GF-D8 (cell line): Measurements from ENCODE around the gene TMEM61.
A peak's percentile ranks its signal among the peaks of the same experiment; 100 is the strongest.
"Not testable (repeated sequence)": the region's sequence is repeated elsewhere in the genome, so short reads cannot be mapped to it uniquely, and the experiment has no call there.

Source experiments
- DNase-seq: peaks from one replicate; lab custom pipeline; 2025; lab: John Stamatoyannopoulos, UW

Gene TMEM61

GRCh38 chr1:54980528-54981241, at the start of gene TMEM61:
Gene TMEM61, plus strand, starts transcription at chr1:54980628. Its CDS starts 438 bp downstream, at chr1:54981066.
- DNase-seq: no peak

GRCh38 chr1:54931275-54931840, 49.1 kb upstream of the TMEM61 start:
- no peak for DNase-seq

GRCh38 chr1:54934081-54934480, 46.3 kb upstream of the TMEM61 start:
- not testable (repeated sequence) for DNase-seq

GRCh38 chr1:54934869-54935268, 45.6 kb upstream of the TMEM61 start:
- no peak for DNase-seq

- no peak for DNase-seq
These were observed 43.6 kb upstream of the TMEM61 start for GRCh38 chr1:54936791-54937190.

GRCh38 chr1:54937469-54937868, 43.0 kb upstream of the TMEM61 start:
- no peak for DNase-seq

GRCh38 chr1:54938955-54939354, 41.5 kb upstream of the TMEM61 start:
- DNase-seq: not testable (repeated sequence)

GRCh38 chr1:54940042-54940441, 40.4 kb upstream of the TMEM61 start:
- DNase-seq: no peak

- DNase-seq: no peak
These were observed 37.5 kb upstream of the TMEM61 start for GRCh38 chr1:54942976-54943375.

GRCh38 chr1:54944610-54945392, 35.6 kb upstream of the TMEM61 start:
- peak; percentile 4 for DNase-seq

GRCh38 chr1:54945393-54945936, 35.0 kb upstream of the TMEM61 start:
- no peak for DNase-seq

GRCh38 chr1:54947540-54947939, 32.9 kb upstream of the TMEM61 start:
- no peak for DNase-seq

GRCh38 chr1:54949053-54949452, 31.4 kb upstream of the TMEM61 start:
- no peak for DNase-seq

GRCh38 chr1:54950006-54950368, 30.4 kb upstream of the TMEM61 start:
- no peak for DNase-seq

- DNase-seq: peak; percentile 5
These were observed 29.9 kb upstream of the TMEM61 start for GRCh38 chr1:54950369-54951163.

GRCh38 chr1:54951810-54952226, 28.6 kb upstream of the TMEM61 start:
- no peak for DNase-seq

GRCh38 chr1:54952950-54953718, 27.3 kb upstream of the TMEM61 start:
- no peak for DNase-seq

- DNase-seq: no peak
These were observed 26.6 kb upstream of the TMEM61 start for GRCh38 chr1:54953846-54954245.

- DNase-seq: no peak
These were observed 25.1 kb upstream of the TMEM61 start for GRCh38 chr1:54955359-54955758.

- DNase-seq: no peak
These were observed 23.7 kb upstream of the TMEM61 start for GRCh38 chr1:54956726-54957125.

- no peak for DNase-seq
These were observed 21.2 kb upstream of the TMEM61 start for GRCh38 chr1:54959241-54959640.
